Measurements from ENCODE around the gene PPDPF.

DNA sequence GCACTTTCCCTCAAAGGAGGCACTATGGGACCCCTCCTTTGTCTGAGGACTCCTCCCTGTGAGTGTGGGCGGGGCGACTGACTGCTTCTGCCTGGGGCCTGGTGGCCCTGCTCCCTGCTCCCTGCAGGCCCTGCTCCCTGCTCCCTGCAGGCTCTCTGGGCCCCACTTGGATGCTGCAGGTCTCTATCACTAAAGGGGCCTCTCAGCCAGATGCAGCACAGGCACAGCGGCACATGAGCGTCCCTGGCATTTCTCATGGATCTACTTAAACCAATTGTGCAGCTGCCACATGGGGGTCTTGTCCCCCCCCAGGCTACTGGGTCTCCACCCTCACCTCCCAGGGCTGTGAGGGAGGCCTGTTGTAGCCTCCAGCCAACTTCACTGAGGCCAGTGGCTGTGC is 29.5 kb upstream of the PPDPF start:
- TF ChIP-seq, protein P1, sequence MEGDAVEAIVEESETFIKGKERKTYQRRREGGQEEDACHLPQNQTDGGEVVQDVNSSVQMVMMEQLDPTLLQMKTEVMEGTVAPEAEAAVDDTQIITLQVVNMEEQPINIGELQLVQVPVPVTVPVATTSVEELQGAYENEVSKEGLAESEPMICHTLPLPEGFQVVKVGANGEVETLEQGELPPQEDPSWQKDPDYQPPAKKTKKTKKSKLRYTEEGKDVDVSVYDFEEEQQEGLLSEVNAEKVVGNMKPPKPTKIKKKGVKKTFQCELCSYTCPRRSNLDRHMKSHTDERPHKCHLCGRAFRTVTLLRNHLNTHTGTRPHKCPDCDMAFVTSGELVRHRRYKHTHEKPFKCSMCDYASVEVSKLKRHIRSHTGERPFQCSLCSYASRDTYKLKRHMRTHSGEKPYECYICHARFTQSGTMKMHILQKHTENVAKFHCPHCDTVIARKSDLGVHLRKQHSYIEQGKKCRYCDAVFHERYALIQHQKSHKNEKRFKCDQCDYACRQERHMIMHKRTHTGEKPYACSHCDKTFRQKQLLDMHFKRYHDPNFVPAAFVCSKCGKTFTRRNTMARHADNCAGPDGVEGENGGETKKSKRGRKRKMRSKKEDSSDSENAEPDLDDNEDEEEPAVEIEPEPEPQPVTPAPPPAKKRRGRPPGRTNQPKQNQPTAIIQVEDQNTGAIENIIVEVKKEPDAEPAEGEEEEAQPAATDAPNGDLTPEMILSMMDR (IDR thresholded peaks at IDR 0.05), result no peak
- no peak for TF ChIP-seq POLR2A (IDR thresholded peaks at IDR 0.05)
